Keratinocyte (primary cell): ENCODE results near the gene RNF6. TPM values are rescaled to one million over a fixed set of nuclear protein-coding genes. Genes with fewer than 3 reads are reported as not detected.

ENCODE experiments used
- DNase-seq: peaks from one replicate; pipeline ENCODE4 v3.0.0-alpha.2; 2011; ENCODE audit warnings: low read depth, missing footprints, low spot score
- FAIRE-seq: peaks from 2 replicates; lab custom pipeline; 2011; peaks lifted over from hg19 to GRCh38; lab: Jason Lieb, UNC
- H2AFZ ChIP-seq: 2 replicates; pipeline ENCODE4 v1.6.0; 2012; ENCODE audit warnings: low read length, control low read depth, inconsistent platforms; ENCODE audit not compliant: control insufficient read depth
- H3K27ac ChIP-seq: 2 replicates; pipeline ENCODE4 v1.5.1; 2011; ENCODE audit warnings: low read length; ENCODE audit not compliant: control insufficient read depth, insufficient read depth
- H3K27me3 ChIP-seq: 3 replicates; pipeline ENCODE4 v1.6.0; 2011; ENCODE audit warnings: low read length; ENCODE audit not compliant: control insufficient read depth, insufficient read depth; ENCODE audit errors: extremely low read depth
- H3K36me3 ChIP-seq, 2 experiments: 2 replicates in 1 of 2; 3 replicates in 1 of 2; pipeline ENCODE4 v1.5.1; 2011; ENCODE audit warnings: low read length in 2 of 2, mild to moderate bottlenecking in 1 of 2; ENCODE audit not compliant: control insufficient read depth in 2 of 2, insufficient read depth in 2 of 2; ENCODE audit errors: extremely low read depth in 1 of 2
- H3K4me1 ChIP-seq: 3 replicates; pipeline ENCODE4 v1.5.1; 2011; ENCODE audit warnings: low read length; ENCODE audit not compliant: control insufficient read depth, insufficient read depth; ENCODE audit errors: extremely low read depth
- H3K4me2 ChIP-seq: 3 replicates; pipeline ENCODE4 v1.6.0; 2011; ENCODE audit warnings: low read depth, low read length; ENCODE audit not compliant: control insufficient read depth, insufficient read depth; ENCODE audit errors: extremely low read depth
- H3K4me3 ChIP-seq, 3 experiments: fragments of 200-600 bp in 1 of 3; sonication (generic) in 1 of 3; 2 replicates in 2 of 3; 3 replicates in 1 of 3; pipeline ENCODE4 v1.5.1; 2011 to 2016; ENCODE audit warnings: low read length in 3 of 3, mild to moderate bottlenecking in 3 of 3, control low read depth in 2 of 3, inconsistent platforms in 1 of 3, low read depth in 1 of 3, mixed read lengths in 1 of 3, mixed run types in 1 of 3, moderate library complexity in 1 of 3; ENCODE audit not compliant: control insufficient read depth in 2 of 3, insufficient read depth in 2 of 3; ENCODE audit errors: extremely low read depth in 1 of 3
- H3K79me2 ChIP-seq: 2 replicates; pipeline ENCODE4 v1.6.0; 2012; ENCODE audit warnings: low read length; ENCODE audit not compliant: control insufficient read depth, insufficient read depth
- H3K9ac ChIP-seq: 3 replicates; pipeline ENCODE4 v1.6.0; 2011; ENCODE audit warnings: low read length; ENCODE audit not compliant: control insufficient read depth, insufficient read depth; ENCODE audit errors: extremely low read depth
- H3K9me1 ChIP-seq: 3 replicates; pipeline ENCODE4 v1.6.0; 2011; ENCODE audit warnings: low read length; ENCODE audit not compliant: control insufficient read depth, insufficient read depth; ENCODE audit errors: extremely low read depth
- H3K9me3 ChIP-seq: 2 replicates; pipeline ENCODE4 v1.5.1; 2012; ENCODE audit warnings: low read depth, low read length; ENCODE audit not compliant: control insufficient read depth
- H4K20me1 ChIP-seq: 3 replicates; pipeline ENCODE4 v1.6.0; 2011; ENCODE audit warnings: low read length; ENCODE audit not compliant: control insufficient read depth, insufficient read depth; ENCODE audit errors: extremely low read depth
- CTCF ChIP-seq, 3 experiments: IDR thresholded peaks in 1 of 3; conservative IDR thresholded peaks in 1 of 3; optimal IDR thresholded peaks in 1 of 3; 2 replicates in 2 of 3; 3 replicates in 1 of 3; pipeline versions ENCODE3 to v1.5.1; 2011; ENCODE audit warnings: low read length in 3 of 3, mild to moderate bottlenecking in 3 of 3, moderate library complexity in 2 of 3, control low read depth in 1 of 3, inconsistent platforms in 1 of 3; ENCODE audit not compliant: insufficient read depth in 2 of 3; ENCODE audit errors: extremely low read depth in 1 of 3
- EZH2 ChIP-seq: IDR thresholded peaks from one replicate; pipeline ENCODE4 v1.6.1; 2012; ENCODE audit warnings: inconsistent platforms, mild to moderate bottlenecking, low read length, moderate library complexity
- dilution Hi-C: fragments of 300-500 bp; cut with MboI; formaldehyde crosslinking; loops from one replicate; pipeline ENCODE4 v1.7.0; 2020; ENCODE audit warnings: low sequenced_read_pairs; ENCODE audit not compliant: extremely low pct_ligation_motif_present
- polyA minus RNA-seq, 3 experiments: library from RNA; depleted of rRNA, polyadenylated mRNA; stranded (reverse); fragments of >200 nt; gene quantifications; 1 replicate in 1 of 3; 2 replicates in 1 of 3; 3 replicates in 1 of 3; pipeline ENCODE4 v1.2.3, GENCODE V29; 2011
- polyA plus RNA-seq, 5 experiments: library from polyadenylated mRNA; depleted of rRNA in 3 of 5; stranded (reverse) in 3 of 5; stranded (forward) in 1 of 5; unstranded in 1 of 5; fragments of >200 nt; gene quantifications; 1 replicate in 1 of 5; 2 replicates in 3 of 5; 3 replicates in 1 of 5; pipeline versions ENCODE4 v1.2.1 to v1.2.3, GENCODE V29; 2011 to 2012; ENCODE audit warnings: missing spikeins in 2 of 5, low read depth in 1 of 5, low replicate concordance in 1 of 5

The RNF6 gene
- polyA plus RNA-seq (39.9 to 48.7 TPM (median 42.4 TPM) in 3 replicates), polyA minus RNA-seq (21.4 to 54.7 TPM (median 42.8 TPM) in 3 replicates)
- polyA plus RNA-seq (2011; ENCODE audit: low read depth): 99.0 TPM
- 30.7 and 55.6 TPM in 2 replicates for polyA plus RNA-seq (2011; cell fraction: cytosol; rRNA removed)
- polyA plus RNA-seq (2011; cell fraction: nucleus; rRNA removed): 33.5 and 46.8 TPM in 2 replicates
- 43.3 and 53.3 TPM in 2 replicates for polyA plus RNA-seq (2012; ENCODE audit: low replicate concordance)
- polyA minus RNA-seq (2011; cell fraction: cytosol; rRNA and poly(A)+ RNA removed): 39.9 TPM
- polyA minus RNA-seq (2011; cell fraction: nucleus; rRNA and poly(A)+ RNA removed): 22.8 and 47.7 TPM in 2 replicates

GRCh38 chr13:26221721-26222519 lies at the start of gene RNF6:
Gene RNF6, minus strand, starts transcription at chr13:26222314. Its CDS starts 2,665 bp downstream, at chr13:26219649.
- H3K4me1 ChIP-seq: peaks cover 22% of the 10 kb centered on the region
- peaks cover 7 to 10% of the 10 kb centered on the region in 2 experiments for H3K36me3 ChIP-seq
- TF ChIP-seq CTCF (optimal IDR thresholded peaks at IDR 0.05 in 1 of 3, IDR thresholded peaks at IDR 0.05 in 1 of 3, conservative IDR thresholded peaks at IDR 0.05 in 1 of 3; ENCODE audit: extremely low read depth in 1 of 3, insufficient read depth in 2 of 3, low read length in 3 of 3) (peak in 1 of 3 experiments; percentile 7), EZH2 (no peak)
- peak within 1 kb of the TSS; percentile 99 for H2AFZ ChIP-seq
- H3K4me3 ChIP-seq: peak within 1 kb of the TSS; percentile 89 to 97 (median 94)
- H3K9me3 ChIP-seq: no peaks in the 10 kb centered on the region
- peak within 1 kb of the TSS; percentile 98 for H3K9ac ChIP-seq
- FAIRE-seq (peak; percentile 80), DNase-seq (peak; percentile 71)
- H3K79me2 ChIP-seq: peaks cover 9% of the 10 kb centered on the region
- no peaks in the 10 kb centered on the region for H3K9me1 ChIP-seq
- no peaks in the 10 kb centered on the region for H3K27me3 ChIP-seq
- no peaks in the 10 kb centered on the region for H4K20me1 ChIP-seq
- dilution Hi-C loops: no loop called here
- H3K4me2 ChIP-seq: peak within 1 kb of the TSS; percentile 86
- peak within 1 kb of the TSS; percentile 96 for H3K27ac ChIP-seq

- Histone ChIP-seq H4K20me1 (no peaks in the 10 kb centered on the region), H3K9me1 (no peaks in the 10 kb centered on the region), H3K4me2 (no peak overlapping the region), H3K27ac (no peak overlapping the region), H3K4me1 (no peaks in the 10 kb centered on the region), H3K4me3 (no peak overlapping the region), H2AFZ (no peak overlapping the region), H3K9me3 (no peaks in the 10 kb centered on the region), H3K36me3 (no peaks in the 10 kb centered on the region), H3K9ac (no peak overlapping the region), H3K27me3 (no peaks in the 10 kb centered on the region), H3K79me2 (peaks cover 79% of the 10 kb centered on the region)
- DNase-seq (no peak), FAIRE-seq (no peak)
- dilution Hi-C loops: no loop called here
- TF ChIP-seq CTCF (optimal IDR thresholded peaks at IDR 0.05 in 1 of 3, IDR thresholded peaks at IDR 0.05 in 1 of 3, conservative IDR thresholded peaks at IDR 0.05 in 1 of 3; ENCODE audit: extremely low read depth in 1 of 3, insufficient read depth in 2 of 3, low read length in 3 of 3): no peak
- no peak for TF ChIP-seq EZH2
Observed at GRCh38 chr13:26270707-26271106, 48.6 kb upstream of the RNF6 start.
